ENCODE measurements around the gene SORD.
"Not testable (repeated sequence)": the region's sequence is repeated elsewhere in the genome, so short reads cannot be mapped to it uniquely, and the experiment has no call there.

The SORD gene

GRCh38 chr15:45022871-45023658 is at the start of gene SORD:
TSS of gene SORD (plus strand) at chr15:45023195. CDS start at chr15:45023284, 89 bp downstream.
- in situ Hi-C loops (cut with MboI; ENCODE audit: low sequenced_read_pairs, unreplicated experiment) = loop anchor here (10.0 kb wide), 1 partner anchor 148 kb away; no protein-coding TSS in a partner anchor
- no peak for TF ChIP-seq CTCF (IDR thresholded peaks at IDR 0.05; ENCODE audit: borderline replicate concordance, control extremely low read depth, extremely low read depth, insufficient read depth, missing control alignments)
- DNase-seq (ENCODE audit: low spot score) = peak; percentile 98

DNA sequence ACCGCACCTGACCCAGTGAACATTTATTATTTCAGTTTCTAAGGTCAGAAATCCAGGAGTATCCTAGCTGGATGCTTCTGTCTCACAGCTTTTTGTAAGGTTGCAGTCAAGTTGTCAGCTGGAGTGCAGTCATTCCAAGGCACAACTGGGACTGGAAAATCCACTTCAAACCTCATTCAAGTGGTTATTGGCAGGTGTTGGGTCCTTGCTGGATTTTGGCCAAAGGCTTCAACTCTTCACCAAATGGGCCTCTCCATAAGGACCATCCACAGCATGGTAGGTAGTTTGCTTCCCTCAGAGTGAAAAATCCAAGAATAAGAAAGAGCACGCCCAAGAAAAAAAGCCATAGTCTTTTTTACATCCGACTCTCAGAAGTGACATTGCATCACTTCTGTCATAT is 46.8 kb upstream of the SORD start:
- in situ Hi-C loops (cut with MboI; ENCODE audit: low sequenced_read_pairs, unreplicated experiment) = not testable (repeated sequence)

DNA sequence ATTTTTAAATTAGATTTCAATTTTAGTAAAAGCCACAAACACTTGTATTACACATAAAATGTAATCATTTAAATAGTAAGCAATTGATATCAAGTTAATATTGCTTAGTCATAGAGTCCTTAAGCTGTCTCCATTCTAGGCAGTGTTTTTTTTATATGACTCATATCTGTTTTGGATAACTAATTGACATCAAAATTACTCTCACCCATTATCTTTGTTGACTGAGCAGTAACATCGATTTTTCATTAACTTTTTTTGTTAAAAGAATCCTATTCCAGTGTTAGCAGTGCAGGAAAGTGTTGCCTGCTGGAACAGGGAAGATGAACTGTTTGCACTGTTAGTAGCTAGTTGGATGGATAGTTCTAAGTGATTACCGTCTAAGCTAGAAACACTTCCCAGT is 45.2 kb upstream of the SORD start:
- DNase-seq (ENCODE audit: low spot score) = not testable (repeated sequence)

More for the DNA sequence above, 46.8 kb upstream of the SORD start:
- DNase-seq (ENCODE audit: low spot score) = not testable (repeated sequence)

GRCh38 chr15:44979617-44980339 is 43.2 kb upstream of the SORD start:
- DNase-seq (ENCODE audit: low spot score); in situ Hi-C loops (cut with MboI; ENCODE audit: low sequenced_read_pairs, unreplicated experiment): not testable (repeated sequence)

More for the DNA sequence above, 45.2 kb upstream of the SORD start:
- in situ Hi-C loops (cut with MboI; ENCODE audit: low sequenced_read_pairs, unreplicated experiment) = not testable (repeated sequence)

DNA sequence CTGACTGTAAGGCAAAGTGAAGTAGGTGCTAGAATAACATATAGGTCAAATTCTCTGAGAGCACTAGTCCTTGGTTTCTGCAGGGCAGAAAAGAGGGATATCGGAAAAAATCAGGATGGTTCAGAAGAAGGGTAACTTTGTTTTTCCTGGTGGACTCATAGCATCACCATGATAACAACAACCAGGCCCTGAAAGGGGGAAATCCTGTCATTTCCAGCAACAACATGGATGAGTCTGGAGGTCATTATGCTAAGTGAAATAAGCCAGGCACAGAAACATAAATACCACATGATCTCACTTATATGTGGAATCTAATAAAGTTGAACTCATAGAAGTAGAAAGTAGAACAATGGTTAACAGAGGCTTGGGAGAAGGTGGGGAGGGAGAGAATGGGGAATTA is 38.9 kb upstream of the SORD start:
- in situ Hi-C loops (cut with MboI; ENCODE audit: low sequenced_read_pairs, unreplicated experiment); DNase-seq (ENCODE audit: low spot score): not testable (repeated sequence)

DNA sequence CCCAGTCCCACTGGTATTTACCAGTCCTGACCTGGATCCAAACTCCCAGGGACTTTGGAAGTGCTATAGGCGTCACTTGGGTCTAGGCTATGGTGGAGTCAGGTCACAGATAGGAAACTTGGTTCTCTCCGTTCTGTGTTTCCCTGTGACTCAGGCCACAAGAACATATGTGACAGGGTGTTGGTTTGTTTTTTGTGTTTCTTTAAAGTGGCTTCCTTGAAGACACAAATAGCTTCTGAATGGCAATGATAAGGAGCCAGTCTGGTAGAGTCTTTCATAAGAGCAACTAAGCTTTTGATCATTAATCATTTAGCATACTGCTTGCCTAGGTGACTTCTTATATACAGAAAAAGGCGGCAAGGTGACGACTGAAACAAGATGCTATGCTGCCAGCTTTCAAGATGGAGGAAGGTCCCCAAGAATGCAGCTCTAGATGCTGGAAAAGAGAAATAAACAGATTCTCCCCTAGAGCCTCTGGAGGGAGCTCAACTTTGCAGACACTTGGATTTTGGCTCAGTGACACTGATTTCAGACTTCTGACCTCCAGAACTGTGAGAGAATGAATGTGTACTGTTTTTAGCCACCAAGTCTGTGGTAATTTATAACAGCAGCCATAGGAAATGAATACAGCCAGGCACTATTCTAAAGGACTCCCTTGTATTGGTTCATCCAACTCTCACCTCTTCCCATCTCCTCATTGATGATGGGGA is 36.5 kb upstream of the SORD start:
- DNase-seq (ENCODE audit: low spot score); in situ Hi-C loops (cut with MboI; ENCODE audit: low sequenced_read_pairs, unreplicated experiment): not testable (repeated sequence)

DNA sequence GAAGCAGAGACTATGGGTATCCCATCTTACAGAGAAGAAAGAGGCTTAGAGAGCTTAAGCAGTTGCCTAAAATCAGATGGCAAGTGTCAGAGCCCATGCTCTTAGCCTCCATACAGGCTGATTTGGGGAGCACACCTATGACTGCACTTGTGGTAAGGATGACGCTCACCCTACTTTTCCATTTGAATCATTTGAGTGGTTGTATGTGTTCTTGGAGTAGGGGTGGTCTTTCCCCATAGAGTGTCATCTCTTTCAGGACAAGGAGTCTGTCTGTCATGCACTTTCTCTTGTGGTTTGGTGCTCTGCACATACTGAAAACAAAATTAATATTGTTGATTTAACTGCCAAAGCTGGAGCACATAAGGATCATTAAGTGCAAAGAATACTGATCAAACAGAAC is 35.3 kb upstream of the SORD start:
- DNase-seq (ENCODE audit: low spot score); in situ Hi-C loops (cut with MboI; ENCODE audit: low sequenced_read_pairs, unreplicated experiment): not testable (repeated sequence)

DNA sequence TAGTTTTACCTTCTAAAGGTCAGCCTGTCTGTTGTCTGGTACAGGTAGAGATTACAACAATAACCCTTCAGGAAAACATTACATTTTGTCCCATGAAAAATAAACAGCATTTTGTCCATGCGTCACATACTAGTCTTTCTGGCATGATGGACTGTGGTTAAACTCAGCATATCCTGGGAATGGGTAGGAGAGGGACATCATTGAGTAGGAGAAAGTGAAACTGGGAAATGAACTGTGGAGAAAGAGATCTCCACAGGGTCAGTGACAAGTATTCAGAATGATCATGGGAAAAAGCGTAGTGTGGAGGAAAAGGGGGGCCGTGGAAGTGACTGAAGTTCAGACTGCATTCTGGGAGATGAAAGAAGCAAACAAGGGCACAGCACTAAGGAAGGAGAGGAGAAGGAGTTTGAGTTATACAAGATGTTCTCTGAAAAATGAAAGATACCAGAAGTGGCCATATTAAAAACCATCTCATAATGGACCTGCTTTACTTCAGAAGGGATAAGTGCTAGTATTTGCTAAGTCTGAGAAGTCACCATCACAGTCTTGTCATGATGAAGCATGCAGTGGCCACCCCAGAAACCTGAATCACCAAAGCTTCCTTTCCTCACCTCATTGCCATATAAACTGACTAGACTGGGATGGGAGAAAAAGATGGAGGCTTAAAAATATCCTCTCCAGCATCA is 34.7 kb upstream of the SORD start:
- in situ Hi-C loops (cut with MboI; ENCODE audit: low sequenced_read_pairs, unreplicated experiment); DNase-seq (ENCODE audit: low spot score): not testable (repeated sequence)

DNA sequence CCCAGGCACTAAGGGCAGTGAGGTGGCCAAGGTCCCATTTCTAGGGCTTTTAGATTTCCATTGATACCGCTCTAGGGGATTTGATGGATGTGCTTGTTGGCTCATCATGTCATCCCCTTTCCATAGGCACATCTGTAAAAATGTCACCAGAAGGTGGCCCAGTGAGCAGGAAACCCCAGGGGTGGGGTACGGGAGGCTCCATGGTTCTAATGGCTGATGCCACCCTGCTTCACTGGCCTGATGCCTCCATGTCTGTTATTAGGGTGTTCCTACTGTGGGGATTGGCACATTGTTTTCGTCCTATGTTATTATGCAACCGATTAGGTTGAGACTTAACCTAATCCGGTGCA is 34.1 kb upstream of the SORD start:
- in situ Hi-C loops (cut with MboI; ENCODE audit: low sequenced_read_pairs, unreplicated experiment); DNase-seq (ENCODE audit: low spot score): not testable (repeated sequence)

- in situ Hi-C loops (cut with MboI; ENCODE audit: low sequenced_read_pairs, unreplicated experiment); DNase-seq (ENCODE audit: low spot score): not testable (repeated sequence)
These were observed 25.4 kb upstream of the SORD start for GRCh38 chr15:44997632-44998031.

DNA sequence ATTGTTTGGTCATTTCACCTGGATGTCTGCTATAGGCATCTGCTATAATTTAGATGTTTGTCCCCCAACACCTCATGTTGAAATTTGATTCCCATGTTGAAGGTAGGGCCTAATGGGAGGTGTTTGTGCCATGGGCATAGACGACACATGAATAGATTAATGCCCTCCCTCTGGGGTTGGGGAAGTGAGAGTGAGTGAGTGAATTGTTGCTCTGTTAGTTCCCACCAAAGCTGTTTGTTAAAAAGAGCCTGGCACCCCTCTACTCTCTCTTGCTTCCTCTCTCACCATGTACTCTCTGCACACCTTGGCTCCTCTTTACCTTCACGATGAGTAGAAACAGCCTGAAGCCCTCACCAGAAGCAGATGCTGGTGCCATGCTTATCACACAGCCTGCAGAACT is 23.9 kb upstream of the SORD start:
- no peak for TF ChIP-seq CTCF (IDR thresholded peaks at IDR 0.05; ENCODE audit: borderline replicate concordance, control extremely low read depth, extremely low read depth, insufficient read depth, missing control alignments)
- DNase-seq (ENCODE audit: low spot score) = no peak
- in situ Hi-C loops (cut with MboI; ENCODE audit: low sequenced_read_pairs, unreplicated experiment) = no loop called here

- in situ Hi-C loops (cut with MboI; ENCODE audit: low sequenced_read_pairs, unreplicated experiment); DNase-seq (ENCODE audit: low spot score): not testable (repeated sequence)
These were observed 21.8 kb upstream of the SORD start for GRCh38 chr15:45001180-45001579.

- DNase-seq (ENCODE audit: low spot score) = peak; percentile 42
- in situ Hi-C loops (cut with MboI; ENCODE audit: low sequenced_read_pairs, unreplicated experiment) = not testable (repeated sequence)
These were observed 19.1 kb upstream of the SORD start for GRCh38 chr15:45003731-45004410.

- in situ Hi-C loops (cut with MboI; ENCODE audit: low sequenced_read_pairs, unreplicated experiment); DNase-seq (ENCODE audit: low spot score): not testable (repeated sequence)
These were observed 18.3 kb upstream of the SORD start for GRCh38 chr15:45004590-45005175.

Measured in GM13976 (cell line).